HG02588 (cell line): ENCODE measurements around the gene MSLN.
"Not testable (repeated sequence)": the region's sequence is repeated elsewhere in the genome, so short reads cannot be mapped to it uniquely, and the experiment has no call there.

Experiments used
- ATAC-seq: cut with Tn5 transposase; IDR thresholded peaks from one replicate; pipeline ENCODE4 v1.9.1; 2021; ENCODE audit warnings: mild to moderate bottlenecking, moderate library complexity; ENCODE audit not compliant: unreplicated experiment

MSLN gene

GRCh38 chr16:754121-754607, 6.4 kb upstream of the MSLN start:
- ATAC-seq: not testable (repeated sequence)

DNA sequence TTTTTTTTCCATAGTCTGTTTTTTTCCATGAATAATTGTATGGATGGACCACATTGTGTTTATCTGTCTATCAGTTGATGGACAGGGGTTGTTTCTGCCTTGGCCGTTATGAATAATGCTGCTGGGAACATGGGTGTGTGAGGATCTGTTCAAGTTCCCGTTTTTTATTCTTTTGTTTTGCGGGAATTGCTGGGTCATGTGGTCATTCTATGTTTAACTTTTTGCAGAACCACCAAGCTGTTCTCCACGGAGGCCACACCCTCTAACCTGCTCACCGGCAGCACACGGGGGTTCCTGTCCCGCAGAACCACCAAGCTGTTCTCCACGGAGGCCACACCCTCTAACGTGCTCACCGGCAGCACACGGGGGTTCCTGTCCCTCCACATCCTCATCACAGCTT, 5.9 kb upstream of the MSLN start:
- no peak for ATAC-seq

DNA sequence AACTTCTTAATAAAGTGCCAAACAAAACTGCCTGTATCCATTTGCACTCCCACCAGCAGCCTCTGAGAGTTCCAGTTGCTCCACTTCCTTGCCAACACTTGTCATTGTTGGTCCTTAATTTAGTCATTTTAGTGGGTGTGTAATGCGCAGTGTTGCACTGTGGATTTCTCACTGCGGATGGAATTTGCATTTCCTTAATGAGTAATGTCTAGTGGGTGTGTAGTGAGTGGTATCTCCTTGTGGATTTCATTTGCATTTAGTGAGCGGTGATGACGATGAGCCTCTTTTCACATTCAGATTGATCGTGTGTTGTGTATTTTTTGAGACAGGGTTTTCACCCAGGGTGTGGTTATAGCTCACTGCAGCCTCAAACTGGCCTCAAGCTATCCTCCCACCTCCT, 4.1 kb upstream of the MSLN start:
- no peak for ATAC-seq

DNA sequence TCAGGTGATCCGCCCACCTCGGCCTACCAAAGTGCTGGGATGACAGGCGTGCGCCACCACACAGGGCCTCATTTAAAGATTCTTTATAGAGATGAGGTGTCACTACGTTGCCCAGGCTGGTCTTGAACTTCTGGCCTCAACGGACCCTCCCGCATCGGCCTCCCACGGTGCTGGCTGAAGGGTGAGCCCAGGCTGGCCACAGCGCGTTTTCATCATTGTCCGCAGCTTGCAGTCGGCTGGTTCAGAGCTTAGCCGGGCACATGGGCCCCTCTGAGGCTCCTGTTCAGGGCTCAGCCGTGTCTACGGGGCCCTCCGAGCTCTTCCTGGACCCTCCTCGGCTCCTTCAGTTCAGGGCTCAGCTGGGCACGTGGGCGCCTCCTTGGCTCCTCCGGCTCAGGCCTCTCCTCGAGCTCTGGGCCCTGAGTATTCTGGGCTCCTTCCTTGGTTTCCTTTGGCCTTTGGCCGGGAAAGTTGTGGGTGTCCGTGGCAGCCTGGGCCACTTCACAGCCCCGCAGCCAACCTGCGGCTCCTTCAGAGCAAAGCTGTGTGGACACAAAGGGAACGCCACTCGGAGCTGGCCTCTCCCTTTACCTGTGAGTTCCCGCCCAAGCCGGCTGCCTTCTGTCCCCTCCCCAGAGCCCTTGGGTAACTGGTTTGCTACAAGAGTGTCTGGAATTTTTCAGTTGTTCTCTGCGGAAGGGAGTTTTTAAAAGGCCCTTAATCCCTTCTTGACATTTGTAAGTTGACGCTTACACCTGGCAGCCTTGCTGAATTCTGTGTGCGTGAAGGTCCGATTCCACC, 1.2 kb upstream of the MSLN start:
- ATAC-seq: no peak

DNA sequence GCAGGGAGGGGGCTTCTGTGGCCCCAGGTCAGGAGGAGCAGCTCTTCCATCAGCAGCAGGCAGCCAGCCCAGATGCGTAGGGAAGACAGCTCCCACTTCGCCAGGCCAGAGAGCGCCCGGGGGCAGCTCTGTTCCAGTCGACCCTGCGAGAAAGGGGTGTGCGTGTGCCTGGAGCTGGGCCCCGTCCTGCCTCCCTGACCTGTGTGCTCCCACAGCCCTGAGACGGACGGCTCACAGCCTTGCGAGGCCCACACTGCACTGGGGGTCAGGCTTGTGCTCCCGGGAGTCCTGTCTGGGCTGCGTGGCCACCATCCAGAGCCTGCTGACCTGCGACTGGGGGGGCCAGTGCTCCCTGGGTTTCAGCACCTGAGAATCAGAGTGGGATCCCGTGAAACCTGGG, 469 bp upstream of the MSLN start:
- no peak for ATAC-seq

GRCh38 chr16:761625-762513, 1.3 kb downstream of the MSLN start:
- ATAC-seq: no peak

- no peak for ATAC-seq
Measured at GRCh38 chr16:762595-763268, 2.2 kb downstream of the MSLN start.

- ATAC-seq: no peak
Measured at GRCh38 chr16:763369-764183, 3.0 kb downstream of the MSLN start.

DNA sequence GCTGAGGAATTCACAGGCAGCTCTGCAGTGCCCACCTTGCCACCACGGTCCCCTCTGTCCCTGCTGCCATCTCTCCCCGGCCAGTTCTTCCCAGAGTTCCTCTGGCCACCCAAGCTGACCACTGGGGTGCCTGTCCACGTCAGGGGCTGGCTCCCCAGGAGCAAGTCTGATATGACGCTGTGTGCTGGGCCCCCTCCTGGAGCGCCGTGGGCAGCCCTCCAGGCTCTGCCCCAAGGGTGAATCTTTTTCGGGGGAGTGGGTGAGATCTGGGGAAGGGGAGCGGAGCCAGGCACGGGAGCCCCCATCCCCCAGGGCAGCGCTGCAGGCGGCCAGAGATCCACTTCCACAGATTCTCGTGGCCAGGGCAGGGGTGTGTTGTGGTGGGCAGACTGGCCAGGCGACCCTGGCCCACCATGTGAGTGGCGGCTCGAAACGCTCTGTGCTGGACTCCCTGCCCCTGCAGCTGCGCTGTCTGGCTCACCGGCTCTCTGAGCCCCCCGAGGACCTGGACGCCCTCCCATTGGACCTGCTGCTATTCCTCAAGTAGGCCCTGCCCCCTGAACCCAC, 3.7 kb downstream of the MSLN start:
- no peak for ATAC-seq

DNA sequence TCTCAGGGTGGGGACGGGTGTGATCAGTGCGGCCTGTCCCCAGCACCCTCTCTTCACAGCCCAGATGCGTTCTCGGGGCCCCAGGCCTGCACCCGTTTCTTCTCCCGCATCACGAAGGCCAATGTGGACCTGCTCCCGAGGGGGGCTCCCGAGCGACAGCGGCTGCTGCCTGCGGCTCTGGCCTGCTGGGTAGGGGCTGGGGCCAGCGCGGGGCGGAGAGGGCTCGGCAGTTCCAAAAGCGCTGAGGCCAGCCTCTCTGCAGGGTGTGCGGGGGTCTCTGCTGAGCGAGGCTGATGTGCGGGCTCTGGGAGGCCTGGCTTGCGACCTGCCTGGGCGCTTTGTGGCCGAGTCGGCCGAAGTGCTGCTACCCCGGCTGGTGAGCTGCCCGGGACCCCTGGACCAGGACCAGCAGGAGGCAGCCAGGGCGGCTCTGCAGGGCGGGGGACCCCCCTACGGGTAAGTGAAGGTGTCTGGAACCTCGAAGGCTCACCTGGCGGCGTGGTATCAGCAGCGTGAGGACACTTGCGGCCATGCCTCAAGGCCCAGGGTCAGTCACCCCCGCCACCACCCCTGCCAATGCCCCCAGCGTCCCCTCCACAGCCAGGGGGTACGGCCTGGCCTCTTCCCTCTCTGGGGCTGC, 4.4 kb downstream of the MSLN start:
- ATAC-seq: no peak

DNA sequence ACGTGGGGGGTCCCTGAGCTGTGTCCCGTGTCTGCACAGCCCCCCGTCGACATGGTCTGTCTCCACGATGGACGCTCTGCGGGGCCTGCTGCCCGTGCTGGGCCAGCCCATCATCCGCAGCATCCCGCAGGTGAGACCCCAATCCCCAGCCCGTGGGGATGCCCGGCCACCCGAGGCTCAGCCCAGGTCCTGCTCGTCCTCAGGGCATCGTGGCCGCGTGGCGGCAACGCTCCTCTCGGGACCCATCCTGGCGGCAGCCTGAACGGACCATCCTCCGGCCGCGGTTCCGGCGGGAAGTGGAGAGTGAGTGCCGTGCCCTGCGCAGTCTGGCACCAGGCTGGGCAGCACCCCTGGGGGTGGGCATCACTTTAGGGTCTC, 4.9 kb downstream of the MSLN start:
- ATAC-seq: no peak

DNA sequence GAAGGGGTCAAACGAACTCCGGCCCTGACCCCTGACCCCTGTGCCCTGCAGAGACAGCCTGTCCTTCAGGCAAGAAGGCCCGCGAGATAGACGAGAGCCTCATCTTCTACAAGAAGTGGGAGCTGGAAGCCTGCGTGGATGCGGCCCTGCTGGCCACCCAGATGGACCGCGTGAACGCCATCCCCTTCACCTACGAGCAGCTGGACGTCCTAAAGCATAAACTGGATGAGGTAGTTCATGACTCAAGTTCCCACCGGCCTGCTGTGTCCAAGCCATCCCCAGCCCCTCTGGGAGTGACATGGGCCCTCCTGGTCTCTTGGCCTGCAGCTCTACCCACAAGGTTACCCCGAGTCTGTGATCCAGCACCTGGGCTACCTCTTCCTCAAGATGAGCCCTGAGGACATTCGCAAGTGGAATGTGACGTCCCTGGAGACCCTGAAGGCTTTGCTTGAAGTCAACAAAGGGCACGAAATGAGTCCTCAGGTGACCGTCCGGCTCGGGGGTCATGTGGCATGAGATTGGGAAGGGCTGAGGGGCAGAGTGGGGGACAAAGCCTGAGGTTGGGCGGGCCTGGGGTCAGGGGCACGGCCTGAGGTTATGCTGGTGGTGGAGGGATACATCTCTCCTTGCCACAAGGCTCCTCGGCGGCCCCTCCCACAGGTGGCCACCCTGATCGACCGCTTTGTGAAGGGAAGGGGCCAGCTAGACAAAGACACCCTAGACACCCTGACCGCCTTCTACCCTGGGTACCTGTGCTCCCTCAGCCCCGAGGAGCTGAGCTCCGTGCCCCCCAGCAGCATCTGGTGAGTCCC, 5.7 kb downstream of the MSLN start:
- no peak for ATAC-seq

DNA sequence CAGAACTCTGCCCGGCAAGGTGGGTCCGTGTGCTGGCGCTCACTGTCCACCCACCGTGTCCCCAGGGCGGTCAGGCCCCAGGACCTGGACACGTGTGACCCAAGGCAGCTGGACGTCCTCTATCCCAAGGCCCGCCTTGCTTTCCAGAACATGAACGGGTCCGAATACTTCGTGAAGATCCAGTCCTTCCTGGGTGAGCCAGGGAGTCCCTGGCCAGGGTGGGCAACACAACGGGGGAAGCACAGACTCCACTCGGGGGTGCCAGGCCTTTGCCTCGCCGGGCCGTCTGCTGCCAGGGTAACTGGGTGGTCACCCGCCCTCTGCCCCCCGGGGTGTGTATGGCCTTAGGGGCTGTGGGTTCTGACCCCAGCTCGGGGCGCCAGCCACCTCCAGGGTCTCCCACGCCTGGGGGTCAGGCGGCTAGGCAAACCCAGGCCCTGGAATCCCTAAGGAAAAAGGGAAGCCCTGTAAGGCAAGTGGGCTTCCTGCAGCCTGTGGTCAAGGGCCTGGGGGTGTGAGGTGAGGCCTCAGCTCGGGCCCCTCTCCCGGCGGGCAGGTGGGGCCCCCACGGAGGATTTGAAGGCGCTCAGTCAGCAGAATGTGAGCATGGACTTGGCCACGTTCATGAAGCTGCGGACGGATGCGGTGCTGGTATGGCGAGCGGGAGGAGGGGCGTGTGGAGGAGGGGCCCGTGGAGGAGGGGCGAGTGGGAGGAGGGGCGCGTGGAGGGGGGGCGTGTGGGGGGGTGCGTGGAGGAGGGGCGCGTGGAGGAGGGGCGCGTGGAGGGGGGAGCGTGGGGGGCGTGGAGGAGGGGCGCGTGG, 6.5 kb downstream of the MSLN start:
- ATAC-seq: no peak

DNA sequence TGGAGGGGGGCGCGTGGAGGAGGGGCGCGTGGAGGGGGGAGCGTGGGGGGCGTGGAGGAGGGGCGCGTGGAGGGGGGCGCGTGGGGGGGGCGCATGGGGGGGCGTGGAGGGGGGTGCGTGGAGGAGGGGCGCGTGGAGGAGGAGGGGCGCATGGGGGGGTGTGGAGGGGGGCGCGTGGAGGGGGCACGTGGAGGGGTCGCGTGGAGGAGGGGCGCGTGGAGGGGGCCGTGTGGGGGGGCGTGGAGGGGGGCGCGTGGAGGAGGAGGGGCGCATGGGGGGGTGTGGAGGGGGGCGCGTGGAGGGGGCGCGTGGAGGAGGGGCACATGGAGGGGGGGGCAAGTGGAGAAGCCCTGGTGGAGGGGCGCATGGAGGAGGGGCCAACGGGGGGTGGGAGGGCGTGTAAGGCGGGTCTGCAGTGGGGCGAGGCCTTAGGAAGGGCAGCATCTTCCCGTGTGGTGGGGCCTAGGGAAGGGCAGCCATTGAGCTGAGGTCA, 7.3 kb downstream of the MSLN start:
- no peak for ATAC-seq

GRCh38 chr16:768428-768827, 7.9 kb downstream of the MSLN start:
- ATAC-seq: no peak

DNA sequence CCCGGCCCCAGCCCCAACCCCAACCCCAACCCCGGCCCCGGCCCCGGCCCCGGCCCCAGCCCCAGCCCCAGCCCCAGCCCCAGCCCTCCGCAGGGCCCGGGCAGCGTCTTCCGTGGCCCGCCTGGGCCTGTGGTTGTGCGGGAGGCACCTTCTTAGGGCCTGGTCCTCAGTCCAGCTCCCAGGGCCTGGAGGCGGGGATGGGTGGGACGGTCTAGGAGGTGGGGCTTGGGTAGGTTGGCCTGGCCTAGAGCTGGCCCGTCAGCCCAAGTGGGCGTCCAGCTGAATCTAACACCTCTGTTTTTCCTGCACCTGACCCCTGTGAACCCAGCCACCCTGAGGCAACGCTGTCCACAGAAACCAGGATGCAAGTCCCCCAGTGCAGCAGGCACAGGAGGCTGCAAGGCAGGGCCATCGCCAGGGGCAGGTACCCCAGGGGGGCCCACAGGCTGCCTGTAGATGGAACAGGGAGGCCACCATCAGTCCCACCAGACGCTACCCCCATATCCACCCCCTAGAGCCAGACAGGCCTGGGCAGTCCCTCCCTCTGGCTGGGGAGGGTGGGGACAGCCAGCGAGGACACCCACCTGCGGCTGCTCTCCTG, 8.8 kb downstream of the MSLN start:
- ATAC-seq: no peak

GRCh38 chr16:769934-770333, 9.4 kb downstream of the MSLN start:
- ATAC-seq: no peak

- no peak for ATAC-seq
Measured at GRCh38 chr16:770411-770810, 9.9 kb downstream of the MSLN start.
